Mucosa of rectum (tissue), 2 donors: ENCODE results near the gene JUNB.

Experiments used
- H3K27ac ChIP-seq, 2 donors: one replicate each; pipeline ENCODE4 v1.7.0; 2013; ENCODE audit warnings: inconsistent platforms in 2 of 2, low read depth in 2 of 2, low read length in 2 of 2
- H3K27me3 ChIP-seq, 2 donors: one replicate each; pipeline ENCODE4 v1.7.0; 2013; ENCODE audit warnings: low read length in 2 of 2; ENCODE audit not compliant: control insufficient read depth in 2 of 2, insufficient read depth in 2 of 2
- H3K36me3 ChIP-seq, 2 donors: one replicate each; pipeline ENCODE4 v1.7.0; 2013; ENCODE audit warnings: low read length in 2 of 2; ENCODE audit not compliant: control insufficient read depth in 2 of 2, insufficient read depth in 2 of 2
- H3K4me1 ChIP-seq, 2 donors: one replicate each; pipeline ENCODE4 v1.7.0; 2013; ENCODE audit warnings: low read length in 2 of 2, mild to moderate bottlenecking in 1 of 2; ENCODE audit not compliant: control insufficient read depth in 2 of 2, insufficient read depth in 2 of 2
- H3K4me3 ChIP-seq, 2 donors: one replicate each; pipeline ENCODE4 v1.7.0; 2013; ENCODE audit warnings: low read length in 2 of 2
- H3K9ac ChIP-seq, 2 donors: one replicate each; pipeline ENCODE4 v1.7.0; 2013; ENCODE audit warnings: low read length in 2 of 2, low read depth in 1 of 2, mild to moderate bottlenecking in 1 of 2
- H3K9me3 ChIP-seq, 2 donors: one replicate each; pipeline ENCODE4 v1.7.0; 2013; ENCODE audit warnings: low read length in 2 of 2; ENCODE audit not compliant: control insufficient read depth in 2 of 2
- donor health status: healthy.
- donor health status: Normal muscosa, but diverticular disease.

The JUNB gene

DNA sequence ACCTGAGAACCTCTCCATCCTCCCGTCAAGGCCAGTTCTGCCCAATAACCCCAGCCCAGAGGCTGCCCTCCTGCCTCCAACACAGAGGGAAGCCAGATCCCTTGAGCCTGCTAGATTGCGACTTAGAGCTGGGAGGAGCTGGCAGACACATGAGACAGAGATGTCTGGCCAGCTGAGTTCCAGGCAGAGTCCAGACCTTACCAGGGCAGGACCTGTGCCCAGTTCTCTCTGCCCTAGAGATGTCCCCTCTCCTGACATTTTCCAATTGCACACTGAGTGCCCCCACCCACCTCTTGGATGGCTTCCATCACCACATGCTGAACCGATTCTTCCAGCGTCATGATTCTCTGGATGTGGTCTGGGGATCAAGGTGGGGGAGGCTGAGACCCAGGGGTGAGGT is 19.0 kb upstream of the JUNB start:
- peaks cover 4 to 9% of the 10 kb centered on the region in 2 donors for H3K36me3 ChIP-seq
- no peak overlapping the region for H3K9ac ChIP-seq
- H3K27ac ChIP-seq, result no peak overlapping the region
- no peaks in the 10 kb centered on the region for H3K27me3 ChIP-seq
- no peak overlapping the region for H3K4me3 ChIP-seq
- H3K9me3 ChIP-seq, result no peaks in the 10 kb centered on the region
- H3K4me1 ChIP-seq, result peaks cover 18 to 23% of the 10 kb centered on the region in 2 donors

DNA sequence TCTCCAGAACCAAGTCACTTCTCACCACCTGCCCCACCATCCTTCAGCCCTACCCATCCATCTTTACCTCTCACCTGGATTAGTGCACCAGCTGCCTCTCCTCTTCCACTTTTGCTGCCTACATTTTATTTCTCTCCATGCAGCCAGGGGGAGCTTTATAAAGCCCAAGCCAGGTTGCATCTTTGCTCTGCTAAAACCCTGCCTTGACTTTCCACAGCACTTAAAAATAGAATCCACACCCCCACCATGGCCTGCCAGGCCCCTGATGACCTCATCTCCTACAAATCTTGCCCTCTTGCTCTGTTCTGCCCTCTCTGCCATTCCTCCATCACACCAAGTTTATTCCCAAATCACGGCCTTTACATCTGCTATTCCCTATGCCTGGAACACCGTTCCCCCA is 17.7 kb upstream of the JUNB start:
- Histone ChIP-seq H3K27ac (no peak overlapping the region), H3K27me3 (no peaks in the 10 kb centered on the region), H3K9me3 (no peaks in the 10 kb centered on the region), H3K4me1 (peaks cover 27 to 30% of the 10 kb centered on the region in 2 donors), H3K9ac (no peak overlapping the region), H3K4me3 (no peak overlapping the region), H3K36me3 (peaks cover 0 to 3% of the 10 kb centered on the region in 2 donors)

DNA sequence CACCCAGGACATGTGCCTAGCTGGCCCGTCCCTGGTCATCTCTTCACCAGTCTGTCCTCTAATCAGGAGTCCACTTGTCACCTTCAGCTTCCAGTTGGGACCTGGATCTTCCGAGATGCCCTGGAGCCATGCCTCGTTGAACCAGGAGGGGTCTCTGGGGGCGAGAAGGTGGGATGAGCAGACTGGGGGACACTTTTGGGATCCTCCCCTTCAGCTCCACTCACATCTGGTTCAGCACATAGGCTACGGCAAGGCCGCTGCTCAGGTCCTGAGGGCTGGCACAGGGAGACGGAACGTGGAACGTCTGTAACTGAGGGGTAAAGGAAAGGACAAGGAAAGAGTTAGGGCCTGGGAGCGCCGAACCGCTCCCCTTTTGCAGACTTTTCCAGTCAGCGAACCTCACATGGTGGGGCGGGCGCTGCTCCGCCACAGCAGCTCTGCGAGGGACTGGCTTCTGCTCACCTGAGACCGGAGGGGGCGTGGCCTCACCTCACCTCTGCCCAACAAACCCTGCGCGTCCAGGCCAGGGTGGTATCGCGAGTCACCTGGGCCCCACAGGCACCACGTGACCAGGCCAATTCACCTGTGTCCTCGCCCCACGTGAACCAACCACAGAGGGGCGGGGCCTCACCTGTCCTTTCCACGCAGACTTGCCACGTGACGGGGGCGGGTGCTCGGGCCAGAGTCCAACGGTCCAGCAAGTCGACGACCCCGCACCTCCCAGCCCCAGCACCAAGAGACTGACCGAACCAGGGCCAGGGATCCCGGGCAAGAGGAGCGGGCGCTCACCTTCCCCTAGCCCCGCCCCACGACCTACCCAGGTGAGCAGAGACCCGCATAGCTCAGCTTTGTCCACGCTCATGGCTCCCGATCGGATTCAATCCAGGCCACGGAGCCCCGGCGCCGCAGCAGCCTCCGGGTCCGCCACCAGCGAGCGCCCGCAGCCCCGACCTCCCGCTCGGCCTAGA is 16.4 kb upstream of the JUNB start, which contains the start of gene HOOK2:
Gene HOOK2 (minus strand): TSS at position 965 of the 968 bp plus-strand sequence. CDS start 103 bp downstream, at position 862.
- Histone ChIP-seq H3K36me3 (no peaks in the 10 kb centered on the region), H3K9me3 (no peaks in the 10 kb centered on the region), H3K27me3 (no peaks in the 10 kb centered on the region), H3K4me3 (peak within 1 kb of the TSS; percentile 80 to 85), H3K27ac (peak within 1 kb of the TSS; percentile 97 to 99), H3K9ac (peak within 1 kb of the TSS; percentile 74 to 92), H3K4me1 (peaks cover 28 to 35% of the 10 kb centered on the region in 2 donors)

DNA sequence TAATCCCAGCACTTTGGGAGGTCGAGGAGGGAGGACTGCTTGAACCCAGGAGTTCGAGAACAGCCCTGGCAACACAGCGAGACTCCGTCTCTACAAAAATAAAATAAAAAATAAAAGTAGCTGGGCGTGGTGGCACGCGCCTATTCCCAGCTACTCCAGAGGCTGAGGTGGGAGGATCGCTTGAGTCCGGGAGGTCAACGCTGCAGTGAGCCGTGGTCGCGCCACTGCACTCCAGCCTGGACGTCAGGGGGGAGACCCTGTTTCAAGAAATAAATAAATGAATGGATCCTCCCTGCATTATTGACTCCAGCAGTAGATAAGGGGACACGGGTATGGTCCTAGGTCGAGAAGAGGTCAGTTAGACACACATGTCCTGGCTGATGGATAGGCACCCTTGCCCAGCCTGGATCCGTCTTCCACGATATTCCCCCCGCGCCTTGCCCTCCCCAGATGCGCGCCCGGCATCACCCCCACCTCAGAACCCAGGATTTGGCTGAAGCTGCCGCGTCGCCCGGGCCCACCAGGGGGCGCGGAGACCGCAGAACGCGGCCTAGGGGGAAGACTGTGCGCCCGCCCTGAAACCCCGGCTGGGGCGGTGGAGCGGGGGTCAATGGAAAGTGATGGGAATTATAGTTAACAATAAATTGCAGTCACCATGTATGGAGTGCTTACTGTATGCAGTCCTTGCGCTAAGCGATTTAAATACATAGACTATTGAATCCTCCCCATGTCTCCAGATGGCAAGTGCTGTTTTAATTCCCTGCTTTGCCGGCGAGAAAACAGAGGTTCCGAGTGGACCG is 13.9 kb upstream of the JUNB start:
- peaks cover 31 to 38% of the 10 kb centered on the region in 2 donors for H3K4me1 ChIP-seq

DNA sequence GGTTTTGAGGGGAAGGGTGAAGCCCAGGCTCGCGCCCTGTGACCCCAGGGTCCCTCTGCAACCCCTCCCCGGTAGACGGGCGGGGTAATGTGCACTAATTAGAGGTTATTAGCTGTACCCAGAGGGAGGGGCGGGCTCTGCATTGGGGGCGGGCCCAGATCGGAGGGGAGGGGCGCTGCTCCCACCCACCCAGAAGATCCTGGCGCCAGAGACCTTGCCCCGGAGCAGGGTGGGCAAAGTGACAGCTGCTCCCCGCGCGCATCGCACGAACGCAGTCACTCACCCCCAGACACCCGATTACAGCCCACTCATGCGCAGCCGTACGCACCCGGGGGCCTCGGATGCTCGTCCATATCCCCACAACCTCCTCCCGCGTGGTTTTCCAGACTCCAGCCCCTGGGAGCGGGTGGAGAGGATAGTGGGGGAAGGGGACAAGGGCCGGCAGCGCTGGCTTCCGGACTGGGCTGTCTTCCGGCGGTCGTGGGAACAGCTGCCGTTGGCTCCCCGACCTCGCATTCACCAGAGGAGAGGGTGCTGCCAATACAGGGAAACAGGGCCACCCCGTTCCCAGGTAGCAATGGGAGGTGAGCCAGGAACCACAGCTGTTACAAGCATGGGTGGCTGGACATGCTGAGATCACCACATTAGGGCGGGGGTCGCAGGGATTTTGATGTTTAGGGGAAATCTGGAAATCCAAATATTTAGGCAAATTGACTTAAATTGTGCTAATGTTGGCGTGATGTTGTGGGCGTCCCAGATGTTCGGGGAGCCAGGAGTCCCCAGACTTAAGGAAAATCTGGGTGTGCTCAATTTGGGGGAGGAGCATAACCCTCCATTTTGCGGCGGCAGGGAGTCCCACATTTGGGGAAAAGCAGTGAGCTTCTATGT is 13.0 kb upstream of the JUNB start:
- H3K4me1 ChIP-seq, result peaks cover 37 to 45% of the 10 kb centered on the region in 2 donors
- H3K27me3 ChIP-seq, result no peaks in the 10 kb centered on the region
- H3K36me3 ChIP-seq, result no peaks in the 10 kb centered on the region
- H3K27ac ChIP-seq, result peak overlapping the region; percentile 85 to 97
- peak overlapping the region; percentile 69 to 87 for H3K4me3 ChIP-seq
- H3K9me3 ChIP-seq, result no peaks in the 10 kb centered on the region
- peak overlapping the region; percentile 80 to 94 for H3K9ac ChIP-seq

More for the DNA sequence above, 13.9 kb upstream of the JUNB start:
- Histone ChIP-seq H3K4me3 (peak overlapping the region; percentile 69 to 87), H3K27me3 (no peaks in the 10 kb centered on the region), H3K36me3 (no peaks in the 10 kb centered on the region), H3K9me3 (no peaks in the 10 kb centered on the region), H3K27ac (peak overlapping the region; percentile 85 to 97), H3K9ac (peak overlapping the region; percentile 80 to 94)

DNA sequence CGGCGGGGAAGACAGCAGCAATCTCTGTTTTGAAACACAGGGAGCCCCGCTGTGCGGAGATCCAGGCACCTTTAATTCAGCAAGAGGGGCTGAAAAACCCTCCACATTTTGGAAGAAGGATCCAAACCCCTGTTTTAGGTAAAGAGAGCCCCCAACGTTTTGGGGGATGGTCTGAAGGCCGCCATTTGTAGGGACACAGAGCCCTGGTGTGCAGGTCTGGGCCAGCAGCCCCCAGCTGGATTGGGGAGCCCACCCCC is 12.5 kb upstream of the JUNB start:
- H3K4me1 ChIP-seq, result peaks cover 42 to 47% of the 10 kb centered on the region in 2 donors
- H3K9me3 ChIP-seq, result no peaks in the 10 kb centered on the region
- peak overlapping the region; percentile 85 to 97 for H3K27ac ChIP-seq
- peak overlapping the region in 1 of 2 donors; percentile 80 for H3K9ac ChIP-seq
- H3K27me3 ChIP-seq, result no peaks in the 10 kb centered on the region
- H3K4me3 ChIP-seq, result peak overlapping the region; percentile 69 to 87
- H3K36me3 ChIP-seq, result no peaks in the 10 kb centered on the region

DNA sequence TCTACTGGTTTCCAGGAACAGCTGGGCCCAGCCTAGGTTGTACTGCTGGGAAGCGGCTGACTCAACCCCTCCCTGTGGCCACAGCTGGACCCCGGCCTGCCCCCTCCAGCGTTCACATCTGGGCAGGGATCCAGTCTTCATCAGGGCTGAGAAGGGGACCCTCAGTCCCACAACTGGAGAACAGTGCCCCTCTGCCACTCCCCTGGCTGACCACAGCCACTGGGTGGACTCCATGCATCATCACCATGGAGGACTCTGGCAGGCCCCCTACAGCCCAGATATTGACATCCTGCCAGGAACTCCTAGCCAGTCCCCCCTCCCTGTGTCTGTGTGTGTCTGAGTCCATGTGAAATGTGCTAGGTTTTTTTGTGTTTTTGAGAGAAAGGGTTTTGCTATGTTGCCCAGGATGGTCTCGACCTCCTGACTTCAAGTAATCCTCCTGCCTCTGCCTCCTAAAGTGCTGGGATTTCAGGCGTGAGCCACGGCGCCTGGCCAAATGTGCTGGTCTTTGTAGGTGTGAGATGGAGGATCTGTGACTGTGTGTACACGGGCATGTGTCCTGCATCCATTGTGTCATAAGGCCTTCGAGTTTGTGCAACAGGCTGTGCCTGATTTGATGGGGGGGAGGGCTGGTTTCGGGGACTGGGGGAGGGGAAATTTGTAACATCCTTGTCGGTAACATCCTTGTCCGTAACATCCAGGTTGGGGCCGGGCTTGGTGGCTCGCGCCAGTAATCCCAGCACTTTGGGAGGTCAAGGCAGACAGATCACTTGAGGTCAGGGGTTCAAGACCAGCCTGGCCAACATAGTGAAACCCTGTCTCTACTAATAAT is 11.9 kb upstream of the JUNB start:
- H3K4me1 ChIP-seq, result peaks cover 47 to 50% of the 10 kb centered on the region in 2 donors
- peak overlapping the region in 1 of 2 donors; percentile 80 for H3K9ac ChIP-seq
- H3K27ac ChIP-seq, result peak overlapping the region; percentile 85 to 97
- H3K9me3 ChIP-seq, result no peaks in the 10 kb centered on the region
- H3K27me3 ChIP-seq, result no peaks in the 10 kb centered on the region
- H3K4me3 ChIP-seq, result peak overlapping the region; percentile 34 to 87
- H3K36me3 ChIP-seq, result no peaks in the 10 kb centered on the region

DNA sequence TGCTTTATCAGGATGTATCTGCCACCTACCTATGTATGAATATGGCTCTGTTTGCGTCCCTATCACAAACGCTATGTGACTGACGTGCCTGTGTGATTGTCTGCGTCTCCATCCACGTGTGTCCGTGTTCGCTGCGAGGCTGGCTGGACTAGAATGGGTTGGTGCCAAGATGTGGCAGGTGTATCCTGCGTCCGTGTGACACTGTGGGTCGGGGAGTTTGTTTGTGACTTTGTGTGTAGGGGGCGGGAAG is 9.2 kb upstream of the JUNB start:
- no peaks in the 10 kb centered on the region for H3K27me3 ChIP-seq

More for the DNA sequence above, 9.2 kb upstream of the JUNB start:
- H3K27ac ChIP-seq, result peak overlapping the region; percentile 100
- peak overlapping the region; percentile 67 to 80 for H3K4me3 ChIP-seq
- H3K36me3 ChIP-seq, result no peaks in the 10 kb centered on the region
- H3K9me3 ChIP-seq, result no peaks in the 10 kb centered on the region
- H3K9ac ChIP-seq, result peak overlapping the region; percentile 78 to 94
- peaks cover 65 to 69% of the 10 kb centered on the region in 2 donors for H3K4me1 ChIP-seq
